Bronchial epithelial cell (primary cell): ENCODE results near the gene HMCN1. TPM values are rescaled to one million over a fixed set of nuclear protein-coding genes. Genes with fewer than 3 reads are reported as not detected.
A peak's percentile ranks its signal among the peaks of the same experiment; 100 is the strongest.

Source experiments
- DNase-seq: peaks from one replicate; pipeline ENCODE4 v3.0.0-alpha.2; 2010; ENCODE audit warnings: low read depth
- FAIRE-seq: peaks from 2 replicates; lab custom pipeline; 2011; peaks lifted over from hg19 to GRCh38; lab: Jason Lieb, UNC
- H3K27me3 ChIP-seq: 2 replicates; pipeline ENCODE4 v1.5.1; 2011; ENCODE audit warnings: low read length; ENCODE audit not compliant: control insufficient read depth, insufficient read depth
- H3K36me3 ChIP-seq: 2 replicates; pipeline ENCODE4 v1.5.1; 2011; ENCODE audit warnings: low read length; ENCODE audit not compliant: control insufficient read depth, insufficient read depth
- H3K4me3 ChIP-seq: 2 replicates; pipeline ENCODE4 v1.5.1; 2011; ENCODE audit warnings: mild to moderate bottlenecking, low read depth, low read length, control low read depth
- CTCF ChIP-seq: IDR thresholded peaks from 2 replicates; pipeline ENCODE4 v1.5.1; 2011; ENCODE audit warnings: mild to moderate bottlenecking, moderate library complexity, low read length, control low read depth, inconsistent platforms; ENCODE audit not compliant: insufficient read depth, severe bottlenecking
- total RNA-seq: library from RNA; depleted of rRNA; stranded (reverse); fragments of >200 nt; gene quantifications from 2 replicates; pipeline ENCODE4 v1.2.1, GENCODE V29; 2014

HMCN1 gene
- total RNA-seq, 1 donor from 2014 or later, result 1.1 TPM

- H3K4me3 ChIP-seq, result no peak overlapping the region
- FAIRE-seq (no peak), DNase-seq (no peak)
- H3K36me3 ChIP-seq, result no peaks in the 10 kb centered on the region
- no peaks in the 10 kb centered on the region for H3K27me3 ChIP-seq
- no peak for TF ChIP-seq CTCF
Observed at GRCh38 chr1:186046437-186047211, 312.4 kb downstream of the HMCN1 start.

GRCh38 chr1:186050360-186050759 lies 316.2 kb downstream of the HMCN1 start:
- no peak for FAIRE-seq
- no peak for TF ChIP-seq CTCF

GRCh38 chr1:186054003-186054402 lies 319.8 kb downstream of the HMCN1 start:
- Histone ChIP-seq H3K27me3 (no peaks in the 10 kb centered on the region), H3K4me3 (no peak overlapping the region), H3K36me3 (no peaks in the 10 kb centered on the region)
- no peak for TF ChIP-seq CTCF
- FAIRE-seq (no peak), DNase-seq (peak; percentile 29)

More at GRCh38 chr1:186050360-186050759, 316.2 kb downstream of the HMCN1 start:
- Histone ChIP-seq H3K4me3 (no peak overlapping the region), H3K36me3 (no peaks in the 10 kb centered on the region), H3K27me3 (no peaks in the 10 kb centered on the region)
- DNase-seq, result peak; percentile 94

- Histone ChIP-seq H3K36me3 (no peaks in the 10 kb centered on the region), H3K4me3 (no peak overlapping the region), H3K27me3 (no peaks in the 10 kb centered on the region)
- FAIRE-seq, result no peak
- no peak for DNase-seq
- no peak for TF ChIP-seq CTCF
Observed at GRCh38 chr1:186054932-186055331, 320.7 kb downstream of the HMCN1 start.

GRCh38 chr1:186055846-186056245 lies 321.7 kb downstream of the HMCN1 start:
- no peak overlapping the region for H3K4me3 ChIP-seq
- FAIRE-seq, result no peak
- peak; percentile 87 for DNase-seq
- no peaks in the 10 kb centered on the region for H3K36me3 ChIP-seq
- no peaks in the 10 kb centered on the region for H3K27me3 ChIP-seq
- no peak for TF ChIP-seq CTCF
